GM23338 (cell line): Measurements from ENCODE around the gene GLYATL2. TPM values are rescaled to one million over a fixed set of nuclear protein-coding genes. Genes with fewer than 3 reads are reported as not detected.

ENCODE experiments used
- ATAC-seq: fragments of 200-7000 bp; cut with Tn5 transposase; 3 replicates; pipeline ENCODE4 v1.9.1; 2020
- DNase-seq: peaks from one replicate; pipeline ENCODE4 v3.0.0-alpha.2; 2015; ENCODE audit warnings: low spot score
- H2AFZ ChIP-seq: fragments of 200-600 bp; sonication (generic); 2 replicates; pipeline ENCODE4 v1.8.0; 2016; ENCODE audit warnings: antibody characterized with exemption, mild to moderate bottlenecking, moderate library complexity
- H3F3A ChIP-seq: fragments of 200-600 bp; sonication (generic); replicated peaks from 2 replicates; pipeline ENCODE4 v1.8.0; 2017; ENCODE audit warnings: antibody characterized with exemption, mixed run types, low read depth
- H3K27ac ChIP-seq: fragments of 200-600 bp; sonication (generic); 2 replicates; pipeline ENCODE4 v1.6.1; 2016; ENCODE audit warnings: low read depth
- H3K27me3 ChIP-seq: fragments of 200-600 bp; sonication (generic); 2 replicates; pipeline ENCODE4 v1.8.0; 2016; ENCODE audit warnings: mild to moderate bottlenecking, mixed run types, moderate library complexity; ENCODE audit not compliant: insufficient read depth
- H3K36me3 ChIP-seq: fragments of 200-600 bp; sonication (generic); 2 replicates; pipeline ENCODE4 v1.8.0; 2016; ENCODE audit warnings: mild to moderate bottlenecking; ENCODE audit not compliant: insufficient read depth
- H3K4me1 ChIP-seq: fragments of 200-600 bp; sonication (generic); 2 replicates; pipeline ENCODE4 v1.8.0; 2016; ENCODE audit warnings: mild to moderate bottlenecking, moderate library complexity; ENCODE audit not compliant: insufficient read depth
- H3K4me2 ChIP-seq: fragments of 200-600 bp; sonication (generic); 2 replicates; pipeline ENCODE4 v1.7.1; 2017; ENCODE audit warnings: mixed run types
- H3K4me3 ChIP-seq: fragments of 200-600 bp; sonication (generic); 2 replicates; pipeline ENCODE4 v1.6.1; 2016; ENCODE audit warnings: mixed run types
- H3K79me2 ChIP-seq: fragments of 200-600 bp; sonication (generic); replicated peaks from 2 replicates; pipeline ENCODE4 v1.8.0; 2017; ENCODE audit warnings: mild to moderate bottlenecking; ENCODE audit not compliant: insufficient read depth
- H3K9me2 ChIP-seq: fragments of 200-600 bp; sonication (generic); 2 replicates; pipeline ENCODE4 v1.8.0; 2017; ENCODE audit not compliant: insufficient read depth
- H4K20me1 ChIP-seq: fragments of 200-600 bp; sonication (generic); replicated peaks from 2 replicates; pipeline ENCODE4 v1.8.0; 2017; ENCODE audit warnings: mild to moderate bottlenecking; ENCODE audit not compliant: insufficient read depth
- H3K27ac Mint-ChIP-seq: 2 replicates; pipeline ENCODE4 v1.8.0; 2020; ENCODE audit warnings: inconsistent platforms, mild to moderate bottlenecking, moderate library complexity, mixed read lengths
- H3K27me3 Mint-ChIP-seq: 3 replicates; pipeline ENCODE4 v1.8.0; 2022; ENCODE audit warnings: low read depth, mild to moderate bottlenecking, moderate library complexity, mixed read lengths, inconsistent platforms; ENCODE audit not compliant: insufficient read depth, poor library complexity
- H3K36me3 Mint-ChIP-seq: 3 replicates; pipeline ENCODE4 v1.8.0; 2021; ENCODE audit warnings: low read depth, mild to moderate bottlenecking, inconsistent platforms, moderate library complexity, mixed read lengths
- H3K4me1 Mint-ChIP-seq: 3 replicates; pipeline ENCODE4 v1.8.0; 2020; ENCODE audit warnings: mild to moderate bottlenecking, inconsistent platforms, mixed read lengths
- H3K4me3 Mint-ChIP-seq: 3 replicates; pipeline ENCODE4 v1.8.0; 2021; ENCODE audit warnings: moderate library complexity, mild to moderate bottlenecking, inconsistent platforms, mixed read lengths
- H3K9me3 Mint-ChIP-seq: 3 replicates; pipeline ENCODE4 v1.8.0; 2020; ENCODE audit warnings: moderate library complexity, mild to moderate bottlenecking, inconsistent platforms, mixed read lengths
- CREB1 ChIP-seq: fragments of 250-450 bp; sonication (Bioruptor Pico); IDR thresholded peaks from 2 replicates; pipeline ENCODE4 v1.5.0; 2020; ENCODE audit warnings: low read depth, mild to moderate bottlenecking, moderate library complexity
- CTCF ChIP-seq, 2 experiments: fragments of 200-600 bp in 1 of 2; sonication (generic) in 1 of 2; conservative IDR thresholded peaks; 2 replicates each; pipeline versions ENCODE4 v1.5.1 to v1.6.1; 2016 to 2017; ENCODE audit warnings: antibody characterized with exemption in 2 of 2, low read depth in 2 of 2, mild to moderate bottlenecking in 2 of 2, moderate library complexity in 1 of 2
- ETS1 ChIP-seq: IDR thresholded peaks from 2 replicates; pipeline ENCODE4 v1.6.1; 2016; ENCODE audit warnings: antibody characterized with exemption
- EZH2 ChIP-seq: fragments of 200-600 bp; sonication (generic); IDR thresholded peaks from one replicate; pipeline ENCODE4 v1.8.0; 2017; ENCODE audit warnings: antibody characterized with exemption, mild to moderate bottlenecking, low read depth; ENCODE audit not compliant: unreplicated experiment
- EZH2phosphoT487 ChIP-seq: fragments of 200-600 bp; sonication (generic); IDR thresholded peaks from one replicate; pipeline ENCODE4 v1.8.1; 2018; ENCODE audit warnings: antibody characterized with exemption; ENCODE audit not compliant: unreplicated experiment
- JUNB ChIP-seq: IDR thresholded peaks from one replicate; pipeline ENCODE4 v1.6.1; 2016; ENCODE audit warnings: antibody characterized with exemption; ENCODE audit not compliant: unreplicated experiment
- NANOG ChIP-seq: IDR thresholded peaks from 2 replicates; pipeline ENCODE4 v1.6.1; 2016; ENCODE audit warnings: antibody characterized with exemption, borderline replicate concordance
- POLR2AphosphoS5 ChIP-seq: IDR thresholded peaks from 2 replicates; pipeline ENCODE4 v1.6.1; 2016; ENCODE audit warnings: antibody characterized with exemption, low read depth
- REST ChIP-seq: IDR thresholded peaks from one replicate; pipeline ENCODE4 v1.6.1; 2018; ENCODE audit warnings: antibody characterized with exemption; ENCODE audit not compliant: unreplicated experiment
- STAT1 ChIP-seq: IDR thresholded peaks from one replicate; pipeline ENCODE4 v1.6.1; 2016; ENCODE audit warnings: antibody characterized with exemption; ENCODE audit not compliant: unreplicated experiment
- ZNF331 ChIP-seq: fragments of 250-450 bp; sonication (Bioruptor Pico); IDR thresholded peaks from 2 replicates; pipeline ENCODE4 v1.5.0; 2020; ENCODE audit warnings: low read depth, mild to moderate bottlenecking, moderate library complexity
- ZNF462 ChIP-seq: fragments of 250-450 bp; sonication (Bioruptor Pico); IDR thresholded peaks from 2 replicates; pipeline ENCODE4 v1.5.0; 2020; ENCODE audit warnings: mild to moderate bottlenecking, moderate library complexity
- polyA plus RNA-seq: library from polyadenylated mRNA; unstranded; fragments of >200 nt; fragmentation: Nextera tagmentation; extraction: Ambion mirVana; gene quantifications from 2 replicates; pipeline ENCODE4 v1.2.1, GENCODE V29; 2016
- total RNA-seq: library from RNA; depleted of rRNA; stranded (reverse); fragments of >200 nt; shearing (Covaris generic); gene quantifications from 2 replicates; pipeline ENCODE4 v1.2.3, GENCODE V29; 2014

The GLYATL2 gene
- total and polyA plus RNA-seq, 2 experiments from 2014 or later: 0.63 to 0.76 TPM

GRCh38 chr11:58856806-58857205 lies 12.3 kb upstream of the GLYATL2 start:
- Histone ChIP-seq H3K9me2 (0 out of 2 replicates have a peak, but pooled peaks cover 3% of the 10 kb centered on the region), H3K27me3 (no peaks in the 10 kb centered on the region), H3K4me1 (no peaks in the 10 kb centered on the region), H3K4me2 (no peak overlapping the region), H3F3A (no peaks in the 10 kb centered on the region), H4K20me1 (no peaks in the 10 kb centered on the region), H3K79me2 (no peaks in the 10 kb centered on the region), H2AFZ (no peak overlapping the region), H3K27ac (no peak overlapping the region), H3K36me3 (no peaks in the 10 kb centered on the region), H3K4me3 (no peak overlapping the region)
- Mint-ChIP-seq H3K27ac (no peak overlapping the region), H3K36me3 (peaks cover under 1% of the 10 kb centered on the region; the same call in 1 of the 3 replicates), H3K27me3 (peaks cover 10% of the 10 kb centered on the region), H3K9me3 (peaks cover 83% of the 10 kb centered on the region), H3K4me3 (no peak overlapping the region), H3K4me1 (no peaks in the 10 kb centered on the region)
- TF ChIP-seq CTCF (conservative IDR thresholded peaks at IDR 0.05; ENCODE audit: low read depth in 2 of 2): no peak
- TF ChIP-seq EZH2: no peak
- no peak for TF ChIP-seq ZNF331 (CRISPR knock-in tag)
- TF ChIP-seq ETS1: no peak
- no peak for TF ChIP-seq NANOG
- no peak for TF ChIP-seq ZNF462 (CRISPR knock-in tag)
- TF ChIP-seq STAT1: no peak
- TF ChIP-seq EZH2phosphoT487: no peak
- TF ChIP-seq JUNB: no peak
- TF ChIP-seq REST: no peak
- no peak for TF ChIP-seq POLR2AphosphoS5
- TF ChIP-seq CREB1: no peak
- no peak for ATAC-seq
- DNase-seq: no peak
